Embryonic facial prominence (tissue), 1 donor: ENCODE data around the gene VPS45.

ENCODE experiments used
- DNase-seq: peaks from one replicate; pipeline ENCODE4 v3.0.0-alpha.2; 2016; ENCODE audit errors: extremely low spot score

Gene VPS45

GRCh38 chr1:150073516-150073915 is 5.9 kb downstream of the VPS45 start:
- DNase-seq = no peak

- DNase-seq = no peak
These were observed 8.5 kb downstream of the VPS45 start for GRCh38 chr1:150076066-150076465.

DNA sequence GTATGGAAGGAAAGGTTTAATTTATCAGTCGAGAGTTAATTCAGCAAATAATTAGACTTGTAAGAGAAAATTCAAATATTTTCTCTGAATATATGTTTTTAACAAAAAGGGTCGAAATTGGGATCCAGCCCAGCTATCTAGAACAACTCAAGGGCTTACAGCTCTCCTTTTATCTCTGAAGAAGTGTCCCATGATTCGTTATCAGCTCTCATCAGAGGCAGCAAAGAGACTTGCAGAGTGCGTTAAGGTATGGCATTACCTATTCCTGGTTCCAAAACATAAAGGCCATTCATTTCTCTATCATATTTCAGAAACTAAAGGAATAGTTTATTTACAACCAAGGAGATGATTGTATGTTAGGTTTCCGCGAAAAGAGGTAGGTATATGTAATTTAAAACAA is 9.4 kb downstream of the VPS45 start:
- DNase-seq = no peak

DNA sequence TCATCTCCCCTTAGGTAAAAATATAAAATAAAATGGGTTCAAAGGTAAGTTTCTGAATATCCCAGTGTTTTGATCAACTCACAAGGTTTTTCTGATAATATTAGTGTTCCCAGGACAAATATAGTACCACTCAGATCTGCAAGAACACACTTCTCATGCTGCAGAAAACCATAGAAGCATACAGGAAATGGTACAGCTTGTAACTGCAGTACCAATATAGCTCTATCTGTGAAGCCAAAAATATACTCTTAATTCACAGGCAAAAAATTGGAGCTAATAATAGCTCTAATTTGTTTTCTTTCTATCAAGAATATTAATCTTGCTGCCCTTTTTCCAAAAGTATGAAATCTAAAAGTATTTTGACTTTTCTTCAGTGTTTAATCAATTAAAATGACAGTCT is 13.2 kb downstream of the VPS45 start:
- no peak for DNase-seq

GRCh38 chr1:150082494-150082893 is 14.9 kb downstream of the VPS45 start:
- DNase-seq = no peak

GRCh38 chr1:150083907-150084306 is 16.3 kb downstream of the VPS45 start:
- DNase-seq = no peak

- DNase-seq = no peak
These were observed 17.8 kb downstream of the VPS45 start for GRCh38 chr1:150085406-150085805.

- no peak for DNase-seq
These were observed 19.8 kb downstream of the VPS45 start for GRCh38 chr1:150087415-150087814.

GRCh38 chr1:150089846-150090520 is 22.4 kb downstream of the VPS45 start:
- DNase-seq = no peak

DNA sequence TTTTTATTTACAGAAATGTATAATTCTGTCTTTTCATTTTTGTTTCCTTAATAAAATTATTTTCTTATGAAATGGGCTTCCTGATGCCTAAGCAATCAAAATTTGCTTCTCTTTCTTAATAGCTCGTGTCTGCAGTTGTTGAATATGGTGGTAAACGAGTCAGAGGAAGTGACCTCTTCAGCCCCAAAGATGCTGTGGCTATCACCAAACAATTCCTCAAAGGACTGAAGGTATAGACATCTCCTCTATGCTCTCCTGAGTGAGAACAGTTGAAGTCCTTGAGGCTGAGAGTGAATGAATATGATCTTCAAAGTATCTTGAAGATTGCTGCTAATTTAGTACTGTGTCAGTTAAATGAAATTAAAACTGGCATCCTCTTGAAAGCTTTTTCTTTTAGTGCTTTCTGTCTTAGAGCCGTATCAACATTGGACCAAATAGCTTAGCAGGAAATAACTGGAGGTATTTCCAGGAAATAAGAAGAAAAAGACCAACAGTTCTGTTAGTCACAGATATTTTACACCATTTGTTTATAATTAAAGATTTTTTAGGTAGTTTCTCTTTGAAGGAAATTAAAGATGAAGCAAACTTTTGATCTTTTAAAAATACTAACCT is 24.7 kb downstream of the VPS45 start:
- DNase-seq = no peak

DNA sequence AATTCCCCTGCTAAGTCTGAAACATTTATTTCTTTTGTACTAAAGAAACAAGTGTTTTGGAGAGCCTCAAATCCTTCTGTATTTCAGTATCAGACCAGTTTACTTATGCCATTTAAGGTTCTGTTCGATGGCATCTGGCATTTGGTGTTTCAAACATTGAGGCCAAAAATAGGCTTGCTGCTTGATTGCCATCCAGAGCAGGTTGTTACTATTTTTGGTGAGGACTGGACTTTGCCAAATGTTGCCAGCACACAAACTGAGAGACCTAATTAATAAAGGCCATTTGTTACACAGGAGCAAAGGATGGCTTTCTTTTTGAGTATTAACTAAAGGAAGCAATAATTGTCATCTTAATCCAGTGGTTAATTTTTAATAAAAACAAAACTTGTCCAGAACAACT is 26.2 kb downstream of the VPS45 start:
- DNase-seq = no peak

GRCh38 chr1:150094734-150095265 is 27.2 kb downstream of the VPS45 start:
- no peak for DNase-seq

DNA sequence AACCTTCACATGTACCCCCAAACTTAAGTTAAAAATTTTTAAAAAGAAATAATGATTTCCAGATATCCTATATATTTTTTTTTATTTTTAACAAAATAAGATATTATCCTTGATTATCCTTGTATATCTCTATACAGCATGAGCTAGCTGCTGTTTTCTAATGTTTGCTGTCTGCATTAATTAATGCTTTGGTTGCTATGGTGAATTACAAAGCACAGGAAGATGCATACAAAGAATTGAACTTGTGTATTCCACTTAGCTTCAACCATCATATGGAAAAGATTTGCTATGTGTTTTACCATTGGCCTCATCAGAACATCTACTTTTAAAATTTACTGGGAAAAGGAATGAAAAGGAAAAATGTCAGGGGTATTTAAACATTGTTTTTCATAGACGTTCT is 35.4 kb downstream of the VPS45 start:
- no peak for DNase-seq

GRCh38 chr1:150106341-150106740 is 38.8 kb downstream of the VPS45 start:
- no peak for DNase-seq

GRCh38 chr1:150109586-150109985 is 42.0 kb downstream of the VPS45 start:
- no peak for DNase-seq

- DNase-seq = no peak
These were observed 42.5 kb downstream of the VPS45 start for GRCh38 chr1:150110116-150110515.

DNA sequence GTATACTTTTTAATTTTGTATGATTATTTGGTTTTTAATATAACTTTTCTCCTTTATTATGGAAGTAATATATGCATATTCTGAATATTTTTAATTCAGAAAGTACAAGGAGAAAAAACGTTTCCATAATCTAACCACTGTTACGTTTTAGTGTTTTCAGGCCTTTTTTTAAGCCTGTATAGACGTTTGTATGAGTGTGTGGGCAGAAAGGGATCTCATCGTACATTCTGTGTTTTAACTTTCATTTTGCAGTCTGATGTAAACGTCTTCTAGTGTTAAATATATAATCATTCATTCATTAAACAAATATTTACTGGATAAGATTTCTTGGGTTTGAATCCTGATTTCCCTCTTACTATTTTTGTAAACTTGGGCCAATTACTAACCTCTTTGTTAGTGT is 44.1 kb downstream of the VPS45 start:
- DNase-seq = no peak

DNA sequence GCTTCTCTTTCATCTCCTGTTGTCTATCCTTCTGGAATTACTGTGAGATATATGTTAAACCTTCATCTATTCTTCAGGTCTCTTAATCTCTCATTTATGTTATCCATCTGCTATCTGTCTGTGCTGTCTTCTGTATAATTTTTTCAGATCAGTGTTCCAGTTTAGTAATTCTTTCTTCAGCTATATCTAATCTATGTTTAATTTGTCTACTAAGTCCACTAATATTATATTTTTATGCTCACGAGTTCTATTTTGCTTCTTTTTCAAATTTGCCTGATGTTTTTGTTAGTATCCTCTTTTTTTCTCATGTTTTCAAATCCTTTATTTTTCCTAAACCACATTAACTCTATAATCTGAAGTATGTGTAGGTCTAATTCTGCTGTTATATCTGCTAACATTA is 47.5 kb downstream of the VPS45 start:
- DNase-seq = no peak

GRCh38 chr1:150118716-150119115 is 51.1 kb downstream of the VPS45 start:
- DNase-seq = no peak

GRCh38 chr1:150121236-150121862 is 53.8 kb downstream of the VPS45 start:
- DNase-seq = no peak

- DNase-seq = no peak
These were observed 59.2 kb downstream of the VPS45 start for GRCh38 chr1:150126811-150127210.

- no peak for DNase-seq
These were observed 59.9 kb downstream of the VPS45 start for GRCh38 chr1:150127464-150127863.

DNA sequence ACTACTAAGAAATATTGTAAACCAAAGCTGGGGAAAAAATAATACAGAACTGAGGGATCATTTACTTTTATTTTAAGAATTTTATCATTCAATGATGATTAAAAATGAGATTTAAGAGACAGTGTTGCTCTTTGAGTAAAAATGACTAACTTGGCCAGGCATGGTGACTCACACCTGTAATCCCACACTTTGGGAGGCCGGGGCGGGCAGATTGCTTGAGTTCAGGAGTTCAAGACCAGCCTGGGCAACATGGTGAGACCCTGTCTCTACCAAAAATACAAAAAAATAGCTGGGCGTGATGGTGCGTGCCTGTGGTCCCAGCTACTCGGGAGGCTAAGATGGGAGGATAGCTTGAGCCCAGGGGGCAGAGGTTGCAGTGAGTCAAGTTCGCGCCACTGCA is 60.3 kb downstream of the VPS45 start:
- DNase-seq = no peak
